ENCODE results near the gene DCST1. TPM values are rescaled to one million over a fixed set of nuclear protein-coding genes. Genes with fewer than 3 reads are reported as not detected.

Gene DCST1
- total RNA-seq, 1 donor: not detected

- Histone ChIP-seq H3K4me3 (ENCODE audit: insufficient read depth, low read length) (no peak overlapping the region), H4K20me1 (ENCODE audit: insufficient read depth, low read length) (peaks cover 3% of the 10 kb centered on the region), H3K4me1 (ENCODE audit: insufficient read depth, low read length) (peaks cover 9% of the 10 kb centered on the region), H3K79me2 (ENCODE audit: insufficient read depth, low read length) (no peaks in the 10 kb centered on the region), H2AFZ (ENCODE audit: low read length) (no peak overlapping the region), H3K4me2 (ENCODE audit: insufficient read depth, low read length) (no peak overlapping the region), H3K27ac (ENCODE audit: low read depth, low read length) (no peak overlapping the region), H3K9me3 (ENCODE audit: low read depth, low read length) (no peaks in the 10 kb centered on the region), H3K27me3 (ENCODE audit: insufficient read depth, low read length) (peaks cover 52% of the 10 kb centered on the region), H3K36me3 (ENCODE audit: insufficient read depth, low read length) (no peaks in the 10 kb centered on the region)
- DNase-seq (ENCODE audit: insufficient read length, low spot score, missing footprints): peak; percentile 85
- TF ChIP-seq CTCF (IDR thresholded peaks at IDR 0.05; ENCODE audit: extremely low read depth, low read depth, low read length): no peak
Observed at GRCh38 chr1:155081472-155082300, 48.1 kb downstream of the DCST1 start.

GRCh38 chr1:155082301-155083051 is 48.9 kb downstream of the DCST1 start:
- no peak overlapping the region for H3K4me2 ChIP-seq (ENCODE audit: insufficient read depth, low read length)
- peaks cover 52% of the 10 kb centered on the region for H3K27me3 ChIP-seq (ENCODE audit: insufficient read depth, low read length)
- TF ChIP-seq CTCF (IDR thresholded peaks at IDR 0.05; ENCODE audit: extremely low read depth, low read depth, low read length): no peak

GRCh38 chr1:155083052-155083541 is 49.5 kb downstream of the DCST1 start:
- no peaks in the 10 kb centered on the region for H3K36me3 ChIP-seq (ENCODE audit: insufficient read depth, low read length)
- H3K4me1 ChIP-seq (ENCODE audit: insufficient read depth, low read length): peaks cover 9% of the 10 kb centered on the region
- DNase-seq (ENCODE audit: insufficient read length, low spot score, missing footprints): no peak
- TF ChIP-seq CTCF (IDR thresholded peaks at IDR 0.05; ENCODE audit: extremely low read depth, low read depth, low read length): no peak
- no peak overlapping the region for H3K27ac ChIP-seq (ENCODE audit: low read depth, low read length)
- H3K4me2 ChIP-seq (ENCODE audit: insufficient read depth, low read length): no peak overlapping the region
- no peaks in the 10 kb centered on the region for H3K9me3 ChIP-seq (ENCODE audit: low read depth, low read length)
- H3K79me2 ChIP-seq (ENCODE audit: insufficient read depth, low read length): no peaks in the 10 kb centered on the region
- H3K4me3 ChIP-seq (ENCODE audit: insufficient read depth, low read length): no peak overlapping the region
- H3K27me3 ChIP-seq (ENCODE audit: insufficient read depth, low read length): peaks cover 52% of the 10 kb centered on the region
- no peak overlapping the region for H2AFZ ChIP-seq (ENCODE audit: low read length)
- H4K20me1 ChIP-seq (ENCODE audit: insufficient read depth, low read length): peaks cover 3% of the 10 kb centered on the region

More at GRCh38 chr1:155082301-155083051, 48.9 kb downstream of the DCST1 start:
- Histone ChIP-seq H4K20me1 (ENCODE audit: insufficient read depth, low read length) (peaks cover 3% of the 10 kb centered on the region), H3K4me3 (ENCODE audit: insufficient read depth, low read length) (no peak overlapping the region), H3K79me2 (ENCODE audit: insufficient read depth, low read length) (no peaks in the 10 kb centered on the region), H3K9me3 (ENCODE audit: low read depth, low read length) (no peaks in the 10 kb centered on the region), H3K4me1 (ENCODE audit: insufficient read depth, low read length) (peaks cover 9% of the 10 kb centered on the region), H2AFZ (ENCODE audit: low read length) (no peak overlapping the region), H3K27ac (ENCODE audit: low read depth, low read length) (no peak overlapping the region), H3K36me3 (ENCODE audit: insufficient read depth, low read length) (no peaks in the 10 kb centered on the region)
- DNase-seq (ENCODE audit: insufficient read length, low spot score, missing footprints): peak; percentile 84

All from osteoblast (primary cell).